ENCODE data around the gene BNC2. TPM values are rescaled to one million over a fixed set of nuclear protein-coding genes. Genes with fewer than 3 reads are reported as not detected.

BNC2 gene
- total RNA-seq, 1 experiment from 2014 or later, result 11.7 TPM

DNA sequence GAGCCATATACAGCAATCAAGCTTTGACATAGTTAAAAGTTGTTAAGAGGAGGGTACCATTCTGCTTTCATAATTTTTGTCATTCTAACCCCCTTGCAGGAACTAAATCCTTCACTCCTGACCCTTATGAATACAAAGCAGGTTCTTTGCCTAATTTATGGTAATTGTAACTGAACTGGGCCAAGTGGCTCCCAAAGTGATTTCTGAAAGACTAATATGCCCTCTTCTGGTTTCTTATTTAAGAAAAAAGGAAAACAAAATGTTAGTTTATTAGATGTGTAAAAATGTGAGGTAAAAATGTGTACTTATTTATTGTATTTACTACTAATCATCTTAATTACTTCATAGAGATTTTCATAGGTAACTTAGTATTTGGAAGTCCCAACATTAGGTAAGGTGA is 268.5 kb downstream of the BNC2 start:
- DNase-seq (peak; percentile 7), ATAC-seq (no peak)
- H2AFZ ChIP-seq (ENCODE audit: low read length), result no peak overlapping the region
- no peaks in the 10 kb centered on the region for H3F3A ChIP-seq (ENCODE audit: low read length, unreplicated experiment)
- H3K4me2 ChIP-seq (ENCODE audit: low read length), result no peak overlapping the region
- intact Hi-C loops (cut with micrococcal nuclease), result loop anchor here (10.0 kb wide), 1 partner anchor 123 kb away; no protein-coding TSS in a partner anchor
- no peaks in the 10 kb centered on the region for H3K27me3 ChIP-seq (ENCODE audit: low read length)
- no peak overlapping the region for H3K4me3 ChIP-seq (ENCODE audit: low read length)
- H3K9me2 ChIP-seq (replicated peaks; ENCODE audit: low read length), result no peaks in the 10 kb centered on the region
- CTCF ChIA-PET, result no interaction called here
- H3K79me2 ChIP-seq (ENCODE audit: low read length), result no peaks in the 10 kb centered on the region
- TF ChIP-seq, protein P1, sequence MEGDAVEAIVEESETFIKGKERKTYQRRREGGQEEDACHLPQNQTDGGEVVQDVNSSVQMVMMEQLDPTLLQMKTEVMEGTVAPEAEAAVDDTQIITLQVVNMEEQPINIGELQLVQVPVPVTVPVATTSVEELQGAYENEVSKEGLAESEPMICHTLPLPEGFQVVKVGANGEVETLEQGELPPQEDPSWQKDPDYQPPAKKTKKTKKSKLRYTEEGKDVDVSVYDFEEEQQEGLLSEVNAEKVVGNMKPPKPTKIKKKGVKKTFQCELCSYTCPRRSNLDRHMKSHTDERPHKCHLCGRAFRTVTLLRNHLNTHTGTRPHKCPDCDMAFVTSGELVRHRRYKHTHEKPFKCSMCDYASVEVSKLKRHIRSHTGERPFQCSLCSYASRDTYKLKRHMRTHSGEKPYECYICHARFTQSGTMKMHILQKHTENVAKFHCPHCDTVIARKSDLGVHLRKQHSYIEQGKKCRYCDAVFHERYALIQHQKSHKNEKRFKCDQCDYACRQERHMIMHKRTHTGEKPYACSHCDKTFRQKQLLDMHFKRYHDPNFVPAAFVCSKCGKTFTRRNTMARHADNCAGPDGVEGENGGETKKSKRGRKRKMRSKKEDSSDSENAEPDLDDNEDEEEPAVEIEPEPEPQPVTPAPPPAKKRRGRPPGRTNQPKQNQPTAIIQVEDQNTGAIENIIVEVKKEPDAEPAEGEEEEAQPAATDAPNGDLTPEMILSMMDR (conservative IDR thresholded peaks at IDR 0.05; ENCODE audit: low read depth, low read length), result peak; percentile 29; the same call in 1 of the 2 replicates
- no peak for TF ChIP-seq EZH2phosphoT487 (IDR thresholded peaks at IDR 0.05; ENCODE audit: borderline replicate concordance, low read length)
- no peak for TF ChIP-seq EZH2 (IDR thresholded peaks at IDR 0.05; ENCODE audit: low read length, unreplicated experiment)
- no peak overlapping the region for H3K27ac ChIP-seq (ENCODE audit: low read length)
- H3K9ac ChIP-seq (ENCODE audit: low read length), result no peak overlapping the region
- H3K9me3 ChIP-seq (ENCODE audit: low read length), result no peaks in the 10 kb centered on the region
- no peaks in the 10 kb centered on the region for H4K20me1 ChIP-seq (ENCODE audit: low read length)
- no TSS peak for BruUV-seq (replicated peaks)
- no peaks in the 10 kb centered on the region for H3K4me1 ChIP-seq (ENCODE audit: insufficient read depth, low read length)
- POLR2A ChIA-PET (ENCODE audit: unreplicated experiment), result no interaction called here
- no peaks in the 10 kb centered on the region for H3K36me3 ChIP-seq (ENCODE audit: low read depth, low read length)

DNA sequence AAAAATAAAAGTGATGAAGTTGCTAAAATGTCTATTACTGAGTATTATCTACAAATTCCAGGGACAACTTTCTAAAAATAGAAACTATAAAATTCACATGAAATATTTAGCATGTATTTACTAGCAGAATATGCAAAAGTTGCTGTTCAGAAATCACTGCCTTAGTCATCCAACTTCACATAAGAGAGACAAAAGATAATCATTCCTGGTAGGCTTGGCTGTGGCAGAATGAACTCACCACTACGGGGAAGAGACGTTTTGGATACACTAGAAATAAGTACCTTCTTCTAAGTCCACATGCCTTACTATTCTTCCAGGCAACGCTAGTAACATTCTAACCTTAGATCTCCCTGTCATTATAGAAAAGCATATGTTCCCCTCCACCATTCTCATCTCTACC is 272.2 kb downstream of the BNC2 start:
- Histone ChIP-seq H3K79me2 (ENCODE audit: low read length) (no peaks in the 10 kb centered on the region), H3K9ac (ENCODE audit: low read length) (no peak overlapping the region), H3K36me3 (ENCODE audit: low read depth, low read length) (no peaks in the 10 kb centered on the region), H3K9me2 (replicated peaks; ENCODE audit: low read length) (no peaks in the 10 kb centered on the region), H3K4me1 (ENCODE audit: insufficient read depth, low read length) (no peaks in the 10 kb centered on the region), H3K4me3 (ENCODE audit: low read length) (no peak overlapping the region), H3K4me2 (ENCODE audit: low read length) (no peak overlapping the region), H3F3A (ENCODE audit: low read length, unreplicated experiment) (no peaks in the 10 kb centered on the region), H2AFZ (ENCODE audit: low read length) (no peak overlapping the region), H3K9me3 (ENCODE audit: low read length) (no peaks in the 10 kb centered on the region), H3K27ac (ENCODE audit: low read length) (no peak overlapping the region), H3K27me3 (ENCODE audit: low read length) (no peaks in the 10 kb centered on the region), H4K20me1 (ENCODE audit: low read length) (no peaks in the 10 kb centered on the region)
- POLR2A ChIA-PET (ENCODE audit: unreplicated experiment), result no interaction called here
- DNase-seq (no peak), ATAC-seq (no peak)
- no TSS peak for BruUV-seq (replicated peaks)
- CTCF ChIA-PET, result no interaction called here
- intact Hi-C loops (cut with micrococcal nuclease), result no loop called here
- TF ChIP-seq, protein P1 (conservative IDR thresholded peaks at IDR 0.05; ENCODE audit: low read depth, low read length), result no peak
- no peak for TF ChIP-seq EZH2phosphoT487 (IDR thresholded peaks at IDR 0.05; ENCODE audit: borderline replicate concordance, low read length)
- no peak for TF ChIP-seq EZH2 (IDR thresholded peaks at IDR 0.05; ENCODE audit: low read length, unreplicated experiment)

DNA sequence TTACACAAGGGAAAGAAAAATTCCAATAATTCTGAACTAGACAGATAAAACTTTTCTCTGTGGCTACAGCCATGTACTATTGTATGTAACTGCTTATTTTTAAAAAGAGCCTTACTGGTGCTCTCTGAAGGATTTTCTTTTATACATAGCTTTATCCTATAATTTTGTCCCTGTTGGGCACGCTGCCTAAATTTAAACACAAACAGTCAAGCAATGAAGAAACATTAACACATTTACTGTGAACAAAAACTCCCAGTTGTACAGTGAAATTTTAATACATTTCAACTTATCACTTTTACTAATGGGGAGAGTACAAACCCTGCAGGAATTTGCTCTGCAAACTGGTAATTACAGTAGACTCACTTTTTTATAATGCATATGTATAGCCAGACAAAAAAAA is 273.3 kb downstream of the BNC2 start:
- Histone ChIP-seq H2AFZ (ENCODE audit: low read length) (no peak overlapping the region), H3K27ac (ENCODE audit: low read length) (no peak overlapping the region), H4K20me1 (ENCODE audit: low read length) (no peaks in the 10 kb centered on the region), H3F3A (ENCODE audit: low read length, unreplicated experiment) (no peaks in the 10 kb centered on the region), H3K4me3 (ENCODE audit: low read length) (no peak overlapping the region), H3K9me2 (replicated peaks; ENCODE audit: low read length) (no peaks in the 10 kb centered on the region), H3K4me2 (ENCODE audit: low read length) (no peak overlapping the region), H3K27me3 (ENCODE audit: low read length) (no peaks in the 10 kb centered on the region), H3K9me3 (ENCODE audit: low read length) (no peaks in the 10 kb centered on the region), H3K36me3 (ENCODE audit: low read depth, low read length) (no peaks in the 10 kb centered on the region), H3K9ac (ENCODE audit: low read length) (no peak overlapping the region), H3K4me1 (ENCODE audit: insufficient read depth, low read length) (no peaks in the 10 kb centered on the region), H3K79me2 (ENCODE audit: low read length) (no peaks in the 10 kb centered on the region)
- CTCF ChIA-PET, result no interaction called here
- TF ChIP-seq EZH2phosphoT487 (IDR thresholded peaks at IDR 0.05; ENCODE audit: borderline replicate concordance, low read length) (no peak), EZH2 (IDR thresholded peaks at IDR 0.05; ENCODE audit: low read length, unreplicated experiment) (no peak)
- TF ChIP-seq, protein P1 (conservative IDR thresholded peaks at IDR 0.05; ENCODE audit: low read depth, low read length), result no peak
- BruUV-seq (replicated peaks), result no TSS peak
- intact Hi-C loops (cut with micrococcal nuclease), result no loop called here
- no peak for ATAC-seq
- DNase-seq, result no peak
- POLR2A ChIA-PET (ENCODE audit: unreplicated experiment), result no interaction called here
